COR-L47 (cell line): Measurements from ENCODE around the gene GRM1.
A peak's percentile ranks its signal among the peaks of the same experiment; 100 is the strongest.
"Not testable (repeated sequence)": the region's sequence is repeated elsewhere in the genome, so short reads cannot be mapped to it uniquely, and the experiment has no call there.

ENCODE experiments used
- DNase-seq: peaks from one replicate; lab custom pipeline; 2025; lab: John Stamatoyannopoulos, UW

The GRM1 gene

DNA sequence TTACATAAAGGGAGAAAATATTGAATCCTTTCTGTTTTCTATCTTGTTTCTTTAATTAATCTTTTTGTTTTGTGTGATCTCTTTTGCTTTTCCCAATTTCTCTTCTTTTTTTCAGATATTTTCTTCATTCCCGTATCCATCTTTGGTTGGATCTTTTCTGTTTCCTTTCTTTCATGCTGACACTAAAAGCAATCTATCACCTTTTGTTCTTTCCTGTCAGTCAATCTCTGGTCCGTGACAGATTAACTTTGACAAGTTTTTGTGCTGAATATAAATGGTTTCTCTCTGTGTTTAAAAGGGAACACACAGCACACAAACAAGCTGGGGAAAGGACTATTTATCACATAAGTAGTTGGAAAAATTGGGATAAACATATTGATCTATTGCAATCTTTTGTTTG is 162.8 kb downstream of the GRM1 start:
- DNase-seq: no peak

DNA sequence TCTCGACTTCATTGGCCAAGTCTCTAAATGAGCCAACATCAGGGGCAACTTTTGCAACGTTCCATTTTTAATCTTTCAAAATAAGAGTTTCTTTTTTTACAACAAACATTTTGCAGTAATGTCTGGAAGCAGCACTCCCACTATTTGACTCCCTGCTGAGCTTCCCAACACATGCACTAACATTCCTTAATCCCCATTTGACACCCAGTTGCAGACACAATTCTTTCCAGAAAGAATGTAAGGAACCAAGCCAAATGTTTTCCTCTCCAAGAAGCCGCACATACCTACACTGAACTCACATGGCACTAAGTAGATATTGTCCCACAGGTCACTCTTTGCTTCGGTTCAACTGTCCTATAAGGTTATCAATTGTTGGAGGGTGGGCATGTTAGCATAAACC is 165.6 kb downstream of the GRM1 start:
- no peak for DNase-seq

DNA sequence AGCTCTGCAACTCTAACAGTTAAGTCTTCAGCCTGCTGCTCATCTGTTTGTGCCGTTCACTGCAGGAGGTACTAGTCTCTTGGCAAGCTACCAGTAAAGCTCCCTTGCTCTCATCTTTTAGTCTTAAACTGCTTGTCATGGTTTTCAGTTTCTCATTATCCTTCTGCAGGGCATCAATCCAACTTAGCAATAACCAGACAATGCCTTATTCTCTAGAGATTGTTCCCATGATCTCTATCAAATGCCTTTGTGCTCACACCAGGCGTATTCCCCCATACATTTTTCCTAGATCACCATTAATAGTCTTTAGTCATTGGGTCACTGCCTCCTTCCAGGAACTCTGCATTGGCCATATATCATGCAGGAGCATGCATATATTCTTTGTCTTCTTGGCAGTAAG is 171.3 kb downstream of the GRM1 start:
- DNase-seq: peak; percentile 9

DNA sequence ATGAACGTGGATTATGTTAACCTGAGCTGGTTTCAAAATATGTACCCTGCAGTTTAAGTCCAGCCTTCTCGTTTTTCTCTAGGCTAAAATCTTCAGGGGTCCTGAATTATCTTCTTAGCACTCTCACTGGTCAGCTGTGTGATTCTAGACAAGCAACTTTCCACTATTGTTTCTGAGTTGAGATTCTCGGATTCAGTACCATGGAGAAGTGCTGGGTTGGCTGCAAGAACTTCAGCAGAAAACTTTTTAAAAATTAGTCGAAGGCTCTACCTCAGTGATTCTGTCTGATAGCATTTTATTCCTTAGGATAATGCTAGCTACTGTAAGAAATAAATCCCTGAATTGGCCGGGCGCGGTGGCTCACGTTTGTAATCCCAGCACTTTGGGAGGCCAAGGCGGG is 173.7 kb downstream of the GRM1 start:
- no peak for DNase-seq

DNA sequence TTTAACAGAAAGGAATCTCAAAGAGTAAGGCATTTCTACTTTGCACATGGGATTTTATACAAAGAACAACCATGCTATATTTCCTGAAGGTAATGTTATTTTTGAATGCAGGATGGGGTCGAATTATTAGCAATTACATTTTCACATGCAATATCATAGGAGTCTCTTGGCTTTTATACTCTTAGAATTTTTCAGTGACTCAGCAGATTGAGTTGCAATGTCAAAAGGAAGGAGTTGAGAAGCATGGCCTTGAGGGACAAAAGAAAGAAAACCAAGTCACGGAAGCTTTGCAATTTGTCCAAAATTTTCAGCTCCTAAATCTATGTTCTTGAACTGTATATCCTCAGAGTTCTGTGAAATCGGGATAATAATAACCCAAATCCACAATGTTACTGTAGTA is 181.1 kb downstream of the GRM1 start:
- no peak for DNase-seq

DNA sequence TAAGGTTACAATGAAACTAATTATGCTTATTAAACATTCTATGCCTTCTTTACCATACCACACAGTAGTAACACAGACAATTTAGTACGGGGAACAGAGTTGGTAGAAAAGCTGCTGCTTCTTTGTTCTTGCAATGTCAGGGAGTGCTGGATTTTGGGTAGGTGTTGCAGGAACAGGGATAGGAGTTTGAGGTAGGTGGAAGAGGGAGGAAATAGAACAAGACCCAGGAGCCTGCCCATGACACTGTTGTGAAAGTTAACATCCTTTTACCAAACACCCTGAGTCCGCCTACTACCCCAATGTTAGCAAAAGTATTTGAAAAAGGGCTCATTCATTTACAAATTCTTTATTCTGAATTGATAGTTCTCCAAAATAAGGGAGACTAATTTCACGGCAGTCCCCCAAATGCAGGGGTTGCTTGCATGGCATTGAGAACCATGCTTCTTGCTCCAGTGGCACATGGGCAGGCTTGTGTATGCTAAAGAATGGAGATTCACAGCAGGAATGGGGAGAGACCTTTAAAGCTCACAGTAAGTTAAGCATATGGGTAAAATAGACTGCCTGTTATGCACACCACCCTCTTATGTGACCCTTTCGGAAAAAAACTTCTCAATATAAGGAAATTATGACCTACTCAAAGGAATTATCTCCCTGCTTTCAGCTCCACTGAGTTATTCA is 181.7 kb downstream of the GRM1 start:
- DNase-seq: no peak

DNA sequence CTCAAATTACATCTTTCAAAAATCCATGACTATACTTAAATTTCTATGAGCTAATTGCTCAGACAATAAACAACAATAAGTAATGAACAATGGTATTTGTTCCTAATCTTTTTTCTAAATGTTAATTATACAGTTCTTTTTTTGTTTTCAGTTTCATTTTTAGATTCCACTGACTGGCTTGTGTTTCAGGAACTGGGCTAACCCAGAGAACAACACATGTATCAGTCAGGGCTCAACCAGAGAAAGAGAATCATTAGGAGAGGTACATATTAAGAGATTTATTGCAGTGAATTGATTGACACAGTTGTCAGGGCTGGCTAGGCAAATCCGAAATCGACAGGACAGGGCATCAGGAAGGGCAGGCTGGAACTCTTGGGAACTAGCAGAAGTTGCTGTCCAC is 182.8 kb downstream of the GRM1 start:
- no peak for DNase-seq

DNA sequence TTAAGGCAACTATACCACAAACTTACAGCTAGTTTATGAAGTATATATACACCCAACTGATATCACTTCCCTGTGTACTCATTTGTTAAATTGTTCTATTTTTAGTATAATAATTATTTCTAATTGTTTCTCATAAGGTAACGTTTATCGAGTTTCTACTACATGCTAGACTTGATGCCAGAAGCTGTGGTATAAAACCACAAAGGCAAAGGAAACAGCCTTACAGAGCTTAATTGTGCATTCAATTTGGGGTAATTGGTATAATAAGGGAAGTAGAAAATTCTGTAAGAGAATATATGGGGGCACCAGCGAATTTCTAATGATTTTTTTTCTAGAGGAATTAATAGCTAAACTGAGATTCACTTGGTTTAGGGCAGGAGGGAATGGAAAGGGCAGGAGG is 183.9 kb downstream of the GRM1 start:
- no peak for DNase-seq

DNA sequence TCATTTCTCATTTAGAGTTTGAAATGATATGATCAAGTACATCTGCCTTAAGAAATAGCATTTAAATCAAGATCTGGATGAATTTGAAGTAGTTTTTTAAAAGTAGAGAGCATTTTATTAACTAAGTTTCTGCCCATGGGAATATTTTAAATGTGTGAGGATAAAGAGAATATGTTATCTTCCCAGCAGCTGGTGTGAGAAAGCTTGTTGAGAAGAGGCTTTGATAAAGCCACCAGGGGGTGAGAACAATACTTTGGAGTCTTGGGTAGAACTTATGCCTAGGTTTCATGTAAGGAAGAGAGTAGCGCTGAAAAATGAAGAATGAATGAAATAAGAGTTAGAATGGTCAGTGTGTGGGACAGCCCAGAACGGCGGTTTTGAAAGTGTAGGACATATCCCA is 190.2 kb downstream of the GRM1 start:
- no peak for DNase-seq

DNA sequence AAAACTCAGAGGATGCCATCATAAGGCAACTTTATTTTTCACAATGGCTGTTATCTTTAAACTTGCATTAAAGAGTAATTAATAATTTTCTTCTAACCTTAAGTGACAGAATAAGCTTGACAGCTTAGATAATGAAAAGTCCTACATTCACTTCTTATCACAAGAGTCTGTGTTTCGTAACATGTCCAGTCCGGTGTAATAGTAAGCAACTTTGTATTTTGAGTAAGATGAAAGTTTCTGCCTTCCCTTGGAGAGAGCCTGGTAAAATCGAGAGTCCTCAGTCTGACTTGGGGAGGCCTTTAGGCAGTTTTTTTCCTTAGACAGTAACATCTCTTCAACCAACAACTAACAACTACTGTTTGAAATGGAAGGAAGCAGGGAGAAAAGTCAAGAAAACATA is 195.6 kb downstream of the GRM1 start:
- no peak for DNase-seq

DNA sequence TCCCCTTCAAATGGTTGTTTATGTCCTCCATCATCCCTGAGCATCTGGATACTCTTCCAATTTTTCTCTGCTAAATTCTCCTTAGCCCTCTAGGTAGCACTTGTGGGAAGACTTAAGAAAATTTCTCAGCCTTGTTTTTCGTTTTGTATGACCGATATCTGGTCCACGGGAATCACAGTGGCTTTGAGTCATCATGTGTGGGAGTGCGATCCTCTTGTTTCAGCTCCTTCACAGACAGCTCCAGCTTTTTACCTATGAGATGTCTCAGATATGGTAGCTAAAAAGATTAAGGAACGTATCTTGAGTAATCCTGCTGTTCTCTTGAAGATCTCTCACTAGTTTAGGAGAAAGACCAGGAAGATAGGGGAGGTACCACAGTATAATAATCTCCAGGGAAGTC is 196.1 kb downstream of the GRM1 start:
- DNase-seq: no peak

DNA sequence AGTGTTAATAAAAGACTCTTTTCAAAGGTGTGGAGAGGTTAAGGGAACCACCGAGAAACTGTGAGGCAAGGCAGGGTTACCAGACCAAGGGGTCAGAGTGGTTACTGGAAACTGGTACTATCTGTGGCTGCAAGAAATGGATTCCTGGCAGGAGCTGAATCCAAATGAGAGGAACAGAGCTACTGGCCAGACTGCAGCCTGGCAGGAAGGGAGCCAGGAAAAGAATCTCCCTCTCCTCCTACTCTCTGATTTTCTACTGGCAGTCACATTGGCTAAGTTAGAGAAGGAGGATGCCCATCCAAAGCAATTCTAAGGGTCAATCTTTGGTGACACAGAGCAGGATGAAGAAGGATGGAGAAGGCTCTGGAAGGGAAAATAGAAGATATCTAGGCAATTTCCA is 211.5 kb downstream of the GRM1 start:
- no peak for DNase-seq

DNA sequence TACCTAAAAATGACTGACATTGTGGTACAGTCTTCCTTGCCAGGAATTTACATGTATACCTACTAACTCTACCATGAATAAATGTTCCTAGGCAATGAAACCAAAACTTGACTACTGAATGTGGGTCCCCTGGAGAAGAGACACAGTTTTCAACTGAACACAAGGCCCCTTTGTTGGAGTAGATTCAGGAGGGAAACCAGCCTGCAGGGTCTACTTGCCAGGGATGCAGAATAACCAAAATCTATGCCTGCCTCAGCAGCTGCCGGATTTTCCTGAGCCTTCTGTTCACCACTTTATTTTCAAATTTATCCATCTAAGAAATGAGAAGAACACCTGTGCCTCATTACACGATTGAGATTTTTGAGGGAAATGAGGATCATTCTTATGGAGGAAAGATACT is 211.9 kb downstream of the GRM1 start:
- no peak for DNase-seq

DNA sequence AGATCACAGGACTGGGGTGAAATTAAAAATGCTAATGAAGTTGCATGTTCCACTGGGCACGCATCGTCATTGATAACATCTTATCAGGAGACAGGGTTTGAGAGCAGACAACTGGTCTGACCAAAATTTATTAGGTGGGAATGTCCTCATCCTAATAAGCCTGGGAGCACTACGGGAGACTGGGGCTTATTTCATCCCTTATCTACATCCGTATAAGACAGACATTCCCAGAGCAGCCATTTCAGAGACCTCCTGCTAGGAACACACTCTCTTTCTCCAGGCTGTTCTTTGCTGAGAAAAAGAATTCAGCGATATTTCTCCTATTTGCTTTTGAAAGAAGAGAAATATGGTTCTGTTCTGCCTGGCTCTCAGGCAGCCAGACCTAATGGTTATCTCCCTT is 214.8 kb downstream of the GRM1 start:
- not testable (repeated sequence) for DNase-seq

DNA sequence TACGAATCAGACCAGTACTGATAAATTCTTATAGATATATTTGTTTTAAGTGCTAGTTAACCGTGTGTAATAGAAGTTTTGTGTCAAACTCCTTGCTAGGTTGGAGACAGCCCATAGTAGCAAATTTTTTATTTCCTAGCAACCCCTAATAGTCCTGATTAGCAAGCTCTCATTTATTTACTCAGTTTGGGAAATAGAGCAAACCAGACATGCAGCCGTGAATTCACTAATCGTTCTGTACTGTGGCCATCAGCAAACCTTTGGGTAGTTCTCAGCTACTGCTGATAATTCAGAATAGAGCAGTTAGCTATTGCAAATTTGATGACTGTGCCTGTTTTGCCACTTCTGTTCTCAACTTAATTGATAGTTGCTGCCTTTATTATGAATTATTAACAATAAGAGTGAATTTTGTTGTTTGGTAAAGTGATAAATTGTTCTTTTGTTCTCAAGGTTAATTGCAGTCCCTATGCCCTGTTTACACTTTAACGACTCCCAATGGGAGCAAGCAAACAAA is 215.8 kb downstream of the GRM1 start:
- DNase-seq: no peak

DNA sequence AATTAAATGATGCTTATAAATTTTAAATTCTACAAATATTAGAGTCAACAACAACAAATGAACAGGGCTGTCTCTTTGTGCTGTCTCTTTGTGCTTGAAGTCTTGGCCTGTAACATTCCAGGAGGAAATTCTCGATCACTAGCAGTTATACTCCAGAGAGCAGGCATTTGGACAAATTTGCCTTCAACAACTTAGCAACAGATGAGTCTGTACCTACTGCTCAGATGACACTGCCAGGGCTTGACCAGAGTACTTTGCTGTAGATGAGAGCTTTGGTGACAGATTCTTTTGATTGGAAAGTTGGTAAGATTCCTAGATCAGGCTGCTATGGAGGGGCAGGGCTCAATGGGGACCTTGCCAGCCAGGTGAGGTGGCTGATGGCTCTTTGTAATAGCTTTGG is 217.2 kb downstream of the GRM1 start:
- DNase-seq: no peak

DNA sequence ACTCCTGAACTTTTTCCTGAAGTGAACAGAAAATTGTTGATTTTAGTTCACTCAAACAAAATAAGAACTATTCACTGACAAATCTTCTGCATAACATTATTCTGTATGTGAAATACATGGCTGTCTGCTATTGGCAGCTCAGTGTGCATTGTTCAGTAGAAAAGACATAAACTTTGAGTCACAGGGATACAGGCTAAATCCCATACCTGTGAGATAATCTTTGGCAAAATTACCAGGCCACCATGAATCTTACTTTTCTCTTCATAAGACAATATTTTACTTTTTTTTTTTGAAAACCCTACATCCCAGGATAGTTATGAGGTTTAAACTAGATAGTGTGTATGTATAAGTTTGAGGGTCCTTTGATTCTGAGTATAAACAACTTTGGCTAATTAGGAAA is 224.8 kb downstream of the GRM1 start:
- no peak for DNase-seq

DNA sequence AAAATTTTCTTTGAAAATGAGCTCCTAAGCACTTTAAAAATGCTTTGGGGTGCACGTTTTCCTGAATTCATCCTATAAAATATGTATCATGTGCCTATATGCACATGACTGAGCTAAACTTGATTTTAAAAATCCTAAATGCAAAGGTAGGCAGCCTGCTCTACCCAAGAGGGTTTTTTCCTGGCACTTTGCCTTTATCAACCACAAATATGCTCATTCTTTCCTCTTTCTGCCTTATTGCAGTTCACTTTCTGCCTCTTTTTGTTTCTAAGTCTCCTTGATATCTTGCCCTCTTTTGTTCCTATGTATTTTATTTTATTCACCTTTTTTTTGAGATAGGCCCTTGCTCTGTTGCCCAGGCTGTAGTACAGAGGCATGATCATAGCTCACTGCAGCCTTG is 229.3 kb downstream of the GRM1 start:
- no peak for DNase-seq

DNA sequence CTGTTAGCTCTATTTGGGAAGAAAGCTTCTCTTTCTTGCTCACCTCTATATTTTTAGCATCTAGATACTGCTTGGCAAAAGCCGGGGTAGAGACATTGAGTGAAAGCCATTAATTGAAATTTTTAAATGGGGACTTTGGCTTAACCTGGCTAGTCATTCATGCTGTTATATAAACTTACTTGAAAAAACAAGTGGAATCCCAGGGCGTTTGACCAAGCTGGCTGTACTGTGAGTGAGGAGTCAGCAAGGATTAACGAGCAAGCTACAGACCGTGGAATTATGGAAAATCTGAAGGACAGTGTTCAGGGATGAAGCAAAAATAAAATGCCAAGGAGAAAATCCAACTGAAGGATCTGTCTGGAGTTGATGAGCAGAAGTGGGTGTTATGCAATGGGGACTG is 232.0 kb downstream of the GRM1 start:
- no peak for DNase-seq

DNA sequence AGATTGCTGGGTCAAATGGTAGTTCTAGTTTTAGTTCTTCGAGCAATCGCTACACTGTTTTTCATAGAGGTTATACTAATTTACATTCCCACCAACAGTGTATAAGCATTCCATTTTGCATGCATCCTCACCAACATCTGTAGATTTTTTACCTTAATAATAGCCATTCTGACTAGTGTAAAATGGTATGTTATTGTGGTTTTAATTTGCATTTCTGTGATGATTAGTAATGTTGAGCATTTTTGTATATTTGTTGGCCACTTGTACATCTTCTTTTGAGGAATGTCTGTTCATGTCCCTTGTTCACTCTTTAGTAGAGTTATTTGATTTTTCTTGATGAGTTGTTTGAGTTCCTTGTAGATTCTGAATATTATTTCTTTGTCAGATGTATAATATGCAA is 236.2 kb downstream of the GRM1 start:
- no peak for DNase-seq

DNA sequence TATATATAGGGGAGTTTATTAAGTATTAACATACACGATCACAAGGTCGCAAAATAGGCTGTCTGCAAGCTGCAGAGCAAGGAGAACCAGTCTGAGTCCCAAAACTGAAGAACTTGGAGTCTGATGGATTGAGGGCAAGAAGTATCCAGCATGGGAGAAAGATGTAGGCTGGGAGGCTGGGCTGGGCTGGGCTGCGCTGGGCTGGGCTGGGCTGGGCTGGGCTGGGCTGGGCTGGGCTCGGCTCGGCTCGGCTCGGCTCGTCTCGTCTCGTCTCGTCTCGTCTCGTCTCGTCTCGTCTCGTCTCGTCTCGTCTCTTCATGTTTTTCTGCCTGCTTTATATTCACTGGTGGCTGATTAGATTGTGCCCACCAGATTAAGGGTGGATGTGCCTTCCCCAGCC is 238.6 kb downstream of the GRM1 start:
- DNase-seq: no peak

DNA sequence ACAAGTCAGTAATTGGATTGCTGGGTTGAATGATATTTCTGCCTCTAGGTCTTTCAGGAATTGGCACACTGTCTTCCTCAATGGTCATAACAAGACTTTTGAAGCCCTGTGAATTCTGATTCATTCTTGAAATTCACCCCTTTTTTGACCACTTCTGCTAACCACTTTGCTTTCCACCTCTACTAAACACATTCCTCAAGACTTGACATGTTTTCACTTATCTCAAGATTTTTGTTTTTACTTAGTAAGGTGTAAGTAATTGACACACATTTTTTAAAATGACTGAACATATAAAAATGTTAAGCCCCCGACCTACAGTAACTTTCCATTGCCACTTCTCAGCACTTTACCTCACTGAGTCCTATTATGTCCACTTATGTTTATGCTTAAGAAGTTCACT is 239.1 kb downstream of the GRM1 start:
- no peak for DNase-seq

DNA sequence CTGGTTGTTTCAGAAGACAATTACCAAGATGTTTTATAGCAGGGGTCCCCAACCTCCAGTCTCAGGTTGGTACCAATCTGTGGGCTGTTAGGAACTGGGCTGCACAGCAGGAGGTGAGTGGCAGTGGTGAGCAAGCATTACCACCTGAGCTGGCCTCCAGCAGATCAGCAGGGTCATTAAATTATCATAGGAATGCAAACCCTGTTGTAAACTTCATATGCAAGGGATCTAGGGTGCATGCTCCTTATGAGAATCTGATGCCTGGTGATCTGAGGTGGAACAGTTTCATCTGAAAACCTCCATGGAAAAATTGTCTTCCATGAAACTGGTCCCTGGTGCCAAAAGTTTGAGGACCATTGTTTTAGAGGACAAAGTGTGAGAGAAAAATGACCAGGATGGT is 240.6 kb downstream of the GRM1 start:
- DNase-seq: no peak

DNA sequence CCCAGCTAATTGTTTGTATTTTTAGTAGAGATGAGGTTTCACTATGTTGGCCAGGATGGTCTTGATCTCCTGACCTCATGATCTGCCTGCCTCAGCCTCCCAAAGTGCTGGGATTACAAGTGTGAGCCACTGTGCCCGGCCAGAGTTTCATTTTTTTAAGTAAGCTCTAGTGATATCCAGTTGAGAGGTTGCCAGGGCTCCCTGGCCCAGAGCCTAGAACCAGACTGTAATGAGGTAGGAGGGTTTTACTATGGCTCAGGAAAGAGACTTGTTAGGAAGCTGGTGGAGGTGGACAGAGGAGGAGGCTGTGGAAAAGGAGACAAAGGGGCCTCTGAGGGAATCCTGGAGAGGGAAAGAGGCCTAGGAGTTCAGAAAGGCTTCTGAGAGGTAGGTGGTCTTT is 242.3 kb downstream of the GRM1 start:
- not testable (repeated sequence) for DNase-seq

DNA sequence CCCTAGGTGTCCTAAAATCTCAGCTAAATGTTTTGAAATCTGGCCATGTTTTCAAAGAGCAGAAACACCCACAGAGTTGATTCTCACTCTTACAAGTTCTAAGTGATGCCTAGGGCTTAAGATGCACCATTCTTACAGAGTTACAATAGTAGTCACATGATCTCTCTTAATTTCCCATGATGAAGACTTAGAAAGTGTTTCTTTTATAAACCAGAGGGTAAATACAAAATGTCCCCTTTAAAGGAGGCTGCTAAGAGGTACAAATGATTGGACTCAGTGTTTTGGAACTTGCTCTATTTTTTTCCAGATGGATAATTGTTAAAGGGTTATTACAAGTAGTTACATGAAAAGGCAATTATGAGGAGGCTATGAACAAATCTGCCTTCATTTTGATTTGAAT is 244.6 kb downstream of the GRM1 start:
- no peak for DNase-seq
